GM06990 (cell line): Measurements from ENCODE around the gene PTPRM.

Experiments
- DNase-seq: peaks from one replicate; pipeline ENCODE4 v3.0.0-alpha.2; 2011; ENCODE audit not compliant: insufficient read length; ENCODE audit errors: extremely low read depth
- H3K27me3 ChIP-seq: replicated peaks from 2 replicates; pipeline ENCODE4 v1.6.0; 2011; ENCODE audit warnings: low read length; ENCODE audit not compliant: control insufficient read depth, insufficient read depth
- H3K36me3 ChIP-seq: 2 replicates; pipeline ENCODE4 v1.5.1; 2011; ENCODE audit warnings: low read length; ENCODE audit not compliant: control insufficient read depth, insufficient read depth
- H3K4me3 ChIP-seq: replicated peaks from 2 replicates; pipeline ENCODE4 v1.5.1; 2011; ENCODE audit warnings: low read depth, mild to moderate bottlenecking, control low read depth, low read length
- CTCF ChIP-seq: IDR thresholded peaks from 2 replicates; pipeline ENCODE4 v1.5.1; 2011; ENCODE audit warnings: low read length, control low read depth, mild to moderate bottlenecking, inconsistent platforms; ENCODE audit not compliant: insufficient read depth, poor library complexity, severe bottlenecking

Gene PTPRM

GRCh38 chr18:8376113-8376512 lies 809.0 kb downstream of the PTPRM start:
- TF ChIP-seq CTCF, result no peak
- no peak overlapping the region for H3K4me3 ChIP-seq
- H3K36me3 ChIP-seq, result no peaks in the 10 kb centered on the region
- no peak for DNase-seq
- H3K27me3 ChIP-seq, result no peaks in the 10 kb centered on the region; the same call in 1 of the 2 replicates

GRCh38 chr18:8379187-8379941 lies 812.2 kb downstream of the PTPRM start:
- Histone ChIP-seq H3K4me3 (no peak overlapping the region), H3K27me3 (no peaks in the 10 kb centered on the region), H3K36me3 (no peaks in the 10 kb centered on the region)
- no peak for DNase-seq
- no peak for TF ChIP-seq CTCF

- no peak for DNase-seq
- no peaks in the 10 kb centered on the region for H3K36me3 ChIP-seq
Measured at GRCh38 chr18:8380006-8380405, 812.9 kb downstream of the PTPRM start.

GRCh38 chr18:8380926-8381325 lies 813.8 kb downstream of the PTPRM start:
- no peak overlapping the region for H3K4me3 ChIP-seq
- no peak for DNase-seq
- no peaks in the 10 kb centered on the region for H3K27me3 ChIP-seq

More at GRCh38 chr18:8380006-8380405, 812.9 kb downstream of the PTPRM start:
- no peak for TF ChIP-seq CTCF
- H3K27me3 ChIP-seq, result no peaks in the 10 kb centered on the region
- no peak overlapping the region for H3K4me3 ChIP-seq

GRCh38 chr18:8381821-8382459 lies 814.8 kb downstream of the PTPRM start:
- no peaks in the 10 kb centered on the region for H3K27me3 ChIP-seq
- DNase-seq, result no peak
- H3K36me3 ChIP-seq, result no peaks in the 10 kb centered on the region
- no peak for TF ChIP-seq CTCF
- no peak overlapping the region for H3K4me3 ChIP-seq

More at GRCh38 chr18:8380926-8381325, 813.8 kb downstream of the PTPRM start:
- no peak for TF ChIP-seq CTCF
- no peaks in the 10 kb centered on the region for H3K36me3 ChIP-seq

- Histone ChIP-seq H3K36me3 (no peaks in the 10 kb centered on the region), H3K4me3 (no peak overlapping the region), H3K27me3 (no peaks in the 10 kb centered on the region)
- no peak for TF ChIP-seq CTCF
- DNase-seq, result no peak
Measured at GRCh38 chr18:8385400-8385799, 818.3 kb downstream of the PTPRM start.
